Measurements from ENCODE around the gene TUT1. TPM values are rescaled to one million over a fixed set of nuclear protein-coding genes. Genes with fewer than 3 reads are reported as not detected.

Gene TUT1
- total and polyA plus RNA-seq, 7 donors: 5.3 to 16.8 (median 6.0) TPM

DNA sequence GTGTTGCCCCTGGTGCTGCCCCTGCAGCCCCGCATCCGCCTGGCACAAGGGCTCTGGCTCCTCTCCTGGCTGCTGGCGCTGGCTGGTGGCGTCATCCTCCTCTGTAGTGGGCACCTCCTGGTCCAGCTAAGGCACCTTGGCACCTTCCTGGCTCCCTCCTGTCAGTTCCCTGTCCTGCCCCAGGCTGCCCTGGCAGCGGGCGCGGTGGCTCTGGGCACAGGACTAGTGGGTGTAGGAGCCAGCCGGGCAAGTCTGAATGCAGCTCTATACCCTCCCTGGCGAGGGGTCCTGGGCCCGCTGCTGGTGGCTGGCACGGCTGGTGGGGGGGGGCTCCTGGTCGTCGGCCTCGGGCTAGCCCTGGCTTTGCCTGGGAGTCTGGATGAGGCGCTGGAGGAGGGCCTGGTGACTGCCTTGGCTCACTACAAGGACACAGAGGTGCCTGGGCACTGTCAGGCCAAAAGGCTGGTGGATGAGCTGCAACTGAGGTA lies 22.0 kb upstream of the TUT1 start:
- peak overlapping the region; percentile 53 to 82 (median 62) for H3K4me3 ChIP-seq
- peaks cover 0 to 30% (median 24%) of the 10 kb centered on the region in 4 donors for H3K4me1 ChIP-seq
- peak; percentile 87 for DNase-seq
- H3K27ac ChIP-seq: peak overlapping the region; percentile 88 to 100 (median 96)
- intact Hi-C loops (cut with DNase I): loop anchor here (2.0 to 5.0 kb wide), 3 partner anchors 19 to 94 kb away; partner anchors contain the start of genes BSCL2, C11orf98, CSKMT and GNG3
- TF ChIP-seq POLR2AphosphoS5 (IDR thresholded peaks at IDR 0.05): peak in 1 of 4 donors; percentile 3
- TF ChIP-seq, protein P1, sequence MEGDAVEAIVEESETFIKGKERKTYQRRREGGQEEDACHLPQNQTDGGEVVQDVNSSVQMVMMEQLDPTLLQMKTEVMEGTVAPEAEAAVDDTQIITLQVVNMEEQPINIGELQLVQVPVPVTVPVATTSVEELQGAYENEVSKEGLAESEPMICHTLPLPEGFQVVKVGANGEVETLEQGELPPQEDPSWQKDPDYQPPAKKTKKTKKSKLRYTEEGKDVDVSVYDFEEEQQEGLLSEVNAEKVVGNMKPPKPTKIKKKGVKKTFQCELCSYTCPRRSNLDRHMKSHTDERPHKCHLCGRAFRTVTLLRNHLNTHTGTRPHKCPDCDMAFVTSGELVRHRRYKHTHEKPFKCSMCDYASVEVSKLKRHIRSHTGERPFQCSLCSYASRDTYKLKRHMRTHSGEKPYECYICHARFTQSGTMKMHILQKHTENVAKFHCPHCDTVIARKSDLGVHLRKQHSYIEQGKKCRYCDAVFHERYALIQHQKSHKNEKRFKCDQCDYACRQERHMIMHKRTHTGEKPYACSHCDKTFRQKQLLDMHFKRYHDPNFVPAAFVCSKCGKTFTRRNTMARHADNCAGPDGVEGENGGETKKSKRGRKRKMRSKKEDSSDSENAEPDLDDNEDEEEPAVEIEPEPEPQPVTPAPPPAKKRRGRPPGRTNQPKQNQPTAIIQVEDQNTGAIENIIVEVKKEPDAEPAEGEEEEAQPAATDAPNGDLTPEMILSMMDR (IDR thresholded peaks at IDR 0.05): no peak
- no peaks in the 10 kb centered on the region for H3K27me3 ChIP-seq
- peaks cover 0 to 58% (median 4%) of the 10 kb centered on the region in 4 donors for H3K36me3 ChIP-seq
- 36 to 65% methylated on average over 15 of the region's 15 CpGs for WGBS, 2 donors
- H3K9me3 ChIP-seq: no peaks in the 10 kb centered on the region

- peak; percentile 96 for DNase-seq
- WGBS, 2 donors: 2 to 3% methylated on average over 91 of the region's 91 CpGs
- peaks cover 0 to 61% (median 6%) of the 10 kb centered on the region in 4 donors for H3K36me3 ChIP-seq
These were observed 21.3 kb upstream of the TUT1 start, which contains the start of the genes EML3 and ROM1 for GRCh38 chr11:62612366-62613290. EML3 (minus strand) TSS chr11:62612775; CDS start chr11:62612457, 318 bp downstream. ROM1 (plus strand) TSS chr11:62613257; CDS start chr11:62613282, 25 bp downstream.

GRCh38 chr11:62611705-62612365 lies 20.5 kb upstream of the TUT1 start:
- TF ChIP-seq EP300 (IDR thresholded peaks at IDR 0.05) (no peak), POLR2A (IDR thresholded peaks at IDR 0.05) (no peak), POLR2AphosphoS5 (IDR thresholded peaks at IDR 0.05) (no peak)
- TF ChIP-seq, protein P1 (IDR thresholded peaks at IDR 0.05): no peak
- H3K9me3 ChIP-seq: no peaks in the 10 kb centered on the region
- 1% methylated on average over 34 of the region's 34 CpGs for WGBS, 2 donors
- H3K4me3 ChIP-seq: peak overlapping the region; percentile 53 to 82 (median 62)
- no peaks in the 10 kb centered on the region for H3K27me3 ChIP-seq
- peak; percentile 86 for DNase-seq
- H3K4me1 ChIP-seq: peaks cover 0 to 30% (median 24%) of the 10 kb centered on the region in 4 donors
- H3K27ac ChIP-seq: peak overlapping the region; percentile 88 to 100 (median 96)
- intact Hi-C loops (cut with DNase I): loop anchor here (2.0 to 5.0 kb wide), 3 partner anchors 17 to 95 kb away; partner anchors contain the start of genes BSCL2, C11orf98, CSKMT and GNG3
- peaks cover 0 to 61% (median 5%) of the 10 kb centered on the region in 4 donors for H3K36me3 ChIP-seq

More at GRCh38 chr11:62612366-62613290, 21.3 kb upstream of the TUT1 start, which contains the start of the genes EML3 and ROM1:
- intact Hi-C loops (cut with DNase I): loop anchor here (2.0 to 5.0 kb wide), 3 partner anchors 18 to 95 kb away; partner anchors contain the start of genes BSCL2, C11orf98, CSKMT and GNG3
- peaks cover 0 to 30% (median 24%) of the 10 kb centered on the region in 4 donors for H3K4me1 ChIP-seq
- no peaks in the 10 kb centered on the region for H3K27me3 ChIP-seq
- H3K9me3 ChIP-seq: no peaks in the 10 kb centered on the region
- peak within 1 kb of the TSS; percentile 88 to 100 (median 96) for H3K27ac ChIP-seq
- TF ChIP-seq POLR2AphosphoS5 (IDR thresholded peaks at IDR 0.05) (peak in 3 of 4 donors; percentile 4 to 30 (median 12)), EP300 (IDR thresholded peaks at IDR 0.05) (no peak), POLR2A (IDR thresholded peaks at IDR 0.05) (no peak)
- TF ChIP-seq, protein P1 (IDR thresholded peaks at IDR 0.05): peak; percentile 39 to 99 (median 56)
- peak within 1 kb of the TSS; percentile 53 to 82 (median 62) for H3K4me3 ChIP-seq
